GM19438 (cell line): ENCODE measurements around the gene CPN2.
A peak's percentile ranks its signal among the peaks of the same experiment; 100 is the strongest.

Experiments
- ATAC-seq: cut with Tn5 transposase; IDR thresholded peaks from one replicate; pipeline ENCODE4 v1.9.1; 2021; ENCODE audit warnings: low read depth; ENCODE audit not compliant: unreplicated experiment

The CPN2 gene

DNA sequence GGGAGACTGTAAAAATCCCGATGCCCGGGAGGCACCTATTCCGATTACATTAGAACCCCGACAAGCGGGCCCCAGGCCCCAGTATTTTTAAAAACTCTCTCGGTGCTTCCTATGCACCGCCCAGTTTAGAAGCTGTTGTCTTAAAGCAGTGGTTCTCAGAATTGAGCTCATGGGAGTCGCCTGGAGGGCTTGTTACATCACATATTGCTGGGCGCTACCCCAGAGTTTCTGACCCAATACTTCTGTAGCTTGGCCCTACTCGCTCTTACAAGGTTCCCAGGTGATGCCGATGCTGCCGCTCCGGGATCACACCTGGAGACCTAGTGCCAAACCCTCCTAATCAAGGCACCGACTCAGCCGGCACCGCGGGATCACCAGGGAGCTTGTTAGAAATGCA lies 35.2 kb downstream of the CPN2 start:
- peak; percentile 32 for ATAC-seq

DNA sequence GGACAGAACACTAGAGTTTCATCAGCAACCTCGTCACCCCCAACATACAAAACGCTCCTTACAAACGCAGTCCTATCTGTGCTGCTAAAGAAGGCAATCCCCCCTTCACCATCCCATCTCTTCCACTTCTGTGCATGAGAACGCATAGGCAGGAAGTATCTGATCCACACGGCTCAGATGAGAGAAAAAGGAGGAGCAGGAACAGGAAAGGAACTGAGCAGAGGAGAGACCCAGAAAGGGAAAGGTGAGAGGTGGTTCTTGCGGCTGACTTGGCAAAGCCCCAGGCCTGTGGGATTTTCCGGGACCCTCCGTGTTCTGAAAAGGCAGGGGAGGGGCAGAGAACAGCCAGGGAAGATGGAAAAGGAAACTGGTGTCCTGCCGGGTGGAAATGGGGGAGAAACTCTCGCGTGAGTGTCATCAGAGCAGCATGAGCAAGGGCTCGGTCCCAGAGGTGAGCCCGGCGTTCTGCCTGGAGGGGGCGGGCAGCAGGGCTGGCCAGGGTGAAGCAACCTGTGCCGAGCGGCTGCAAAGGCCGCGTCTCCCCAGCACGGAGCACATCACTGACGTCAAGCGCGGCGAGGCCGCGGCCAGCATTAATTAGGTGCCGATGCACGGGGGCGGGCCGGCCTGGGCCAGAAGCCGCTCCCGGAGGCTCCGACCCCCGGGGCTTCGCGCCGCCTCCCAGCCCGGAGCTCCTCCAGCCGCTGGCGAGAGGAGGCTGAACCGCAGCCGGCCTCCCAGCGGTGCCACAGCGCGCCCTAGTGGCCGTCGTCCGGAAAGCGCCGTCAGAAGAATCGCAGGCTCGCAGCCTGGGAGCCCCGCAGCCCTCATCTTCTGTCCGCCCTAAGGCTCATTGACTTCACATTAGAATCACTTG lies 35.8 kb downstream of the CPN2 start:
- ATAC-seq = peak; percentile 85

DNA sequence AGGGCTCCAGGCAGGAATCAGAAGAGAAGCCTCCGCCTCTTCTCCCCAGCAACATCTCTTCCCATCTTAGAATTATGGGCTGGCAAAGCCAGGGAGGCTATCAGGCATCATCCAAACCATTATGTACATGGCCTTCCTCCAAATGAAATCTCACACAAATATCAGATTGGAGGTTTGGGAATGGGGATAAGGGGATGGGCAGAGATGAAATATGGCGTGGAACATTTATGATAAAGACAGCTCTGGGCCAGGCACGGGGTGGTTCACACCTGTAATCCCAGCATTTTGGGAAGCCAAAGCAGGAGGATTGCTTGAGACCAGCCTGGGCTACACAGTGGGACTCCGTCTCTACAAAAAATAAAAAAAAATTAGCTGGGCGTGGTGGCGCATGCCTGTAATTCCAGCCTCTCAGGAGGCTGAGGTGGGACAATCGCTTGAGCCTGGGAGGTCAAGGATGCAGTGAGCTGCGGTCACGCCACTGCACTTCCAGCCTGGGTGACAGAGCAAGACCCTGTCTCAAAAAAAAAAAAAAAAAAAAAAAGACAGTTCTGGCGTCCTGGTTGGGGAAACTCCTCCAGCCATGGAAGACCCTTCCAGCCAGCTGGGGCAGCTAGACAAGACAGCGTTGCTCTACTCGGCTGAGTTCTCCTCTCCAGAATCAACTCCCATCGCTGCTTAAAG lies 36.6 kb downstream of the CPN2 start:
- no peak for ATAC-seq

DNA sequence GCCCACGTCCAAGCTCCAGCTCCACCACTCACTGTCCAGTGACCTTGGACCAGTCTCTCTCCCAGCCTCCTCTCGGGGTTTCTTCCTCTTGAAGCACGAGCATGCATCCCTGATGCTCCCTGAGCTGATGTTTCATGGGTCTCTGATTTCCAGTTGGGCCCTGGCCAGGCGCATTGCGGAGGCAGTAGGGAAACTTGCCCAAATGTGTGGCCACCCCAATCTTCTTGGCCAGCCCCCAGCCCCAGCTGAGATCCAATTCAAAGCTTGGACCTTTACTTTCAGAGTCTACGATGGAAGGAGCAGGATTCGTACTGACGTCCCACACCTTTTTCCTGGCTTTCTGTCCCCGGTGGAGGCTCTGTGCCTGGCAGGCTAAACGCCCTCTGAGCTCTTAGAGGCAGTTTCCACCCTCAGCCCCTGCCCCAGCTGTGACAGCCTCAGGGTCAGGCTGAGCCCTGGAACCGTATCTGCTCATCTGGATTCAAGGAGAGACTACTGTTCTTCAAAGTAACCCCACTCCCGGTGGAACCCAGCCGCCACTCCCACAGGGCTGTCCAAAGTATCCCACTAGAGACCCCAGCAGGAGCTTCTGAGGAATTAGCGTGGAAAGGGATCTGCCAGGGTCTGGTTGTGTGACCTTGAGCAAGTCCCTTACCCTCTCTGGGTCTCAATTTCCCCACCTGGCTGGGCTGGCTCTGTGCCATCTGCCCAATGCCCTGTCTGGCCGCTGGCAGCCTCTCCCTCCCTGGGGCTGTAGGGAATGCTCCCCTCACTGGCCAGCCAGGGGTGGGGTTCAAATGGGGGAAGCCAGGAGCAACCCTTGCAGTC lies 37.4 kb downstream of the CPN2 start:
- no peak for ATAC-seq

DNA sequence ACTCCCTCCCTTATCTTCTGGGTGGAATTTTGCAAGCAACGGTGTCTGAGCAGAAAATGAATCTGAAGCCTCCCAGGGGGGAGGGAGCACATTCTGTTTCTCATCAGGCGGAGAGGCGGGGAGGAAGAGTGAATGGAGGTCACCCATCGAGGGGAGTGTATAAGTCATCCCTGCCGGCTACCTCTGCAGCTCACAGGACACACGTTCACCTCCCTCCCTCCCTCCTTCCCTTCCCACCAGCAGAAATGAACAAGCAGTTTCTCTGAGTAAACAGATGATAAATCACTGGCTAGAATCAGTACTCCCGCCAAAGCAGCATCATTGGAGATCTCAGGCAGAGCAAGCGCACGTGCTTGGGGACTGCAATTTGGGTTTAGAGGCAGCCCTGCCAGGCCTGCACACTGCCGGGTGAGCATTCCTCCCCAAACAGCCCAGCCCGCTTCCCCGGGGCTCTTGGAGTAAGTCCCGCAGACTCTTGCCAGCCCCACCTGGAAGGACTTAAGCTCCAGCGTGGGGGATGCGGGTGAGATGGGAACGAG lies 38.3 kb downstream of the CPN2 start:
- ATAC-seq = no peak

DNA sequence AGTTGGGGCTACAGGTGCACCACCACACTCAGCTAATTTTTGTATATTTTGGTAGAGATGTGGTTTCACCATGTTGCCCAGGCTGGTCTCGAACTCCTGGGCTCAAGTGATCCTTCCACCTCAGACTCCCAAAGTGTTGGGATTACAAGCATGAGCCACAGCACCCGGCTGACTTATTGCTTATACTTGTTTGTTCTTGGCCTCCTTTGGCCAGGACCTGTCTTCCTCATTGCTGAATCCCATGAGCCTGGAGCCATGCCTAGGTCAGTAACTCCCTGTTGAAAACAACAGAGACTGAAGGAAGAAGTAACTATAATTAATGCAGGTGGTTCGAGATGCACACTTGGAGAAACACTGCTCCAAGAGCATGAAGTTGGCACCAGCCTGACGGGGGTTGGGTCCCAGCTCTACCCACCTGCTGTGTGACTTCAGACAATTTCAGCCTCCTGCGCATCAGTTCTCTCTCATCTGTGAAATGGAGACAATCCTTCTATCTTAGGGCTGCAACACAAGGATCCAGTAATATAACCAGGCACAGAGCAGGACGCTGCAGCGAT lies 38.9 kb downstream of the CPN2 start:
- ATAC-seq = no peak

DNA sequence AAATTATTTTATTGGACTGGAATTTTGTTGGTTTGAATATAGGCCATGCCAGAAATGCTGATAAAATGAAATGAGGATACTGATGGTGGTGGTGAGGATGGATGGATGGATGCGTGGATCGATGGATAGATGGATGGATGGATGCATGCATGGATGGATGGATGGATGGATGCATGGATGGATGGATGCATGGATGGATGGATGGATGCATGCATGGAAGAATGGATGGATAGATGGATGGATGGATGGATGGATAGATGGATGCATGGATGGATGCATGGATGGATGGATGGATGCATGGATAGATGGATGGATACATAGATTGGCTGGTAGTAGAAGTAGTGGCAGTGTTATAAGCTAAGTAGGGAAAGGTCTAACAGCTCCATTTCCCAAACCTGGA lies 40.1 kb downstream of the CPN2 start:
- ATAC-seq = no peak

DNA sequence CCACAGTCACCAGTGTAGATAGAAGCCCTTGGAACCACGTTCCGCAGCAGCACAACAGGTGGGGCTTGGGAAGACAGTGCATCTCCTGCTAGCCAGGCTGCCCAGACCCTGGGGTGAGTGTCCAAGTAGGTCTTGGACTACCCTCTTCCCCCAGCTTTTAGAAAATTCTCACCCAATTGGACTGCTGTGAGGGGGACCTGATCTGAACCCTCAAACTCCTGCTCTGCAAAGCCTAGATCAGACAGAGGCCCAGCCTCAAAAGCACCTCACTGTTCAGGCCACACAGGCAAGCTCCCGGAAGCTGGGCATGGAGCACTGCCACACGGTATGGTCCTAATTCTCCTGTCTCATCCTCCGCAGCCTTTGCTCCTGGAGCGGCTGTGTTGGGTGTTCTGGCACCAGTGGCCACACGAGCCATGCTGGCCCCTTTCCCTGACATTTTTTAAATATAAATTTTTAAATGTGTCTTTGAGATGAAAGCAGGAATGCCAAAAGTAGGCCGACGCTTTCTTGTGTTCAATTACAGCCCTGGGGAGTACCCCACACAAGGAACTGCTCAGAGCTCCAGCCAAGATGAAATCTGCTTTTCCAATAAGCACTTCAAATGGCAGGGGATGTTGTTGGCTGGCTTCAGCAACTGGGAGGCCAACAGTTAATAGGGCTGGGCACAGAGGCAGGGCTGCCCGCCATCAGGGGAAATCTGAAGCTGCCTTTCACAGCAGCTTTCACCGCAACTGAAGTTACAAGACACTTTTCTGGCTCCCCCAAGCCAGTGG lies 40.9 kb downstream of the CPN2 start:
- no peak for ATAC-seq

DNA sequence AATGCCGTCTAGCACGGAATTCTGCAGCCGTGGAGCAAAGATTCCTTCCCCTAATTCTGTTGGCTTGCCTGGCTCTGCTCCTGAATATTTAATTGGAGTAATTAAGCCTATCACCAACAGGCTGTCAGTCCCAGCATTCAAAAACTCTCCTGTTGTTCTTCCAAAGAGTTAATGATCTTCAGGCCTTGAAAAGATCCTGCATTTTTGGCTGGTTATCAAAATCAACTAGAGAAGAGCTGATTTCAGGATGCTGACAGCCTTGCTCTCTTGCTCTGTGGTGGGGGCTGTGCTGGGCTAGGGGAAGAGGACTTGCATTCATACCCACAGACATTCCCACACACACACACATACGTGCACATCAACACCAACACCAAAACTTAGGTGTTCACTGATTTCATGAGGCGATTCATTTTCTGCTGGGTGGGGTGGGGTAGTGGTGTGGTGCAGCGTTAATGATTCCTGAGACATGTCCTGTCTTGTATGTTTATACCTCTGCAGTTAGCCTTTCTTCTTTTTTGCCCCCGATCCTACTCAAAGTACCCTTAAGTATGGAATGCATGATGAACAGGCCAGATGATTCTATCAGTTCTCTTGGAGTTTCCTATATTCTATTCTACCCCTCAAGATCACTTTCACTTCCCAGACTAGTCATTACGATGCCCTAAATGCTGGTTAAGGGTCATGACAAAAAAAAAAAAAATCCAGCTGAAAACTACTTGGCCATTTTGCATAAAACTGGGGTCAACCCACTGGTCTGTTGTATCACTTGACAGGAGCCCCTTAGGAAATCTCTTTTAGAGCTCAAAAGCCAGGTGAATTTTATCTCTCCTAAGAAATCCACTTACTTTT lies 42.3 kb downstream of the CPN2 start:
- no peak for ATAC-seq

DNA sequence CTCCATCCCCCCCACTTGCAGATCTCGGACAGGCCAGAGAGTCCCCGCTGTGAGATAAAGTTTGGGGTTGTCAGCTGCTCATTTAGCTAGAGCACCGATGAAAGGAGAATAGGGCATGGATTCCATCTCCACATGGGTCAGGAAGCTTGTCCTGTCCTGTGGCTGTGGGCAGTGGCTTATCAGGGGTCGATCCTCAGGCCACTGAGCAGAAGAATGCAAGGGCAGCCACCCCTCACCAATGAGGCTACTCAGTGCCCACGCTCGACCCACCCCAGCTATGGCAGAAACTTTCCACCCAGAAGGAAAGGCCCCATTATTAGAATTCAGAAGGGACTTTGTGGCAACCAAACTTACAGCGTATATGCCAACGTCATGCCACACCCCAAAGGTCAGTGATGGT lies 43.3 kb downstream of the CPN2 start:
- ATAC-seq = no peak

DNA sequence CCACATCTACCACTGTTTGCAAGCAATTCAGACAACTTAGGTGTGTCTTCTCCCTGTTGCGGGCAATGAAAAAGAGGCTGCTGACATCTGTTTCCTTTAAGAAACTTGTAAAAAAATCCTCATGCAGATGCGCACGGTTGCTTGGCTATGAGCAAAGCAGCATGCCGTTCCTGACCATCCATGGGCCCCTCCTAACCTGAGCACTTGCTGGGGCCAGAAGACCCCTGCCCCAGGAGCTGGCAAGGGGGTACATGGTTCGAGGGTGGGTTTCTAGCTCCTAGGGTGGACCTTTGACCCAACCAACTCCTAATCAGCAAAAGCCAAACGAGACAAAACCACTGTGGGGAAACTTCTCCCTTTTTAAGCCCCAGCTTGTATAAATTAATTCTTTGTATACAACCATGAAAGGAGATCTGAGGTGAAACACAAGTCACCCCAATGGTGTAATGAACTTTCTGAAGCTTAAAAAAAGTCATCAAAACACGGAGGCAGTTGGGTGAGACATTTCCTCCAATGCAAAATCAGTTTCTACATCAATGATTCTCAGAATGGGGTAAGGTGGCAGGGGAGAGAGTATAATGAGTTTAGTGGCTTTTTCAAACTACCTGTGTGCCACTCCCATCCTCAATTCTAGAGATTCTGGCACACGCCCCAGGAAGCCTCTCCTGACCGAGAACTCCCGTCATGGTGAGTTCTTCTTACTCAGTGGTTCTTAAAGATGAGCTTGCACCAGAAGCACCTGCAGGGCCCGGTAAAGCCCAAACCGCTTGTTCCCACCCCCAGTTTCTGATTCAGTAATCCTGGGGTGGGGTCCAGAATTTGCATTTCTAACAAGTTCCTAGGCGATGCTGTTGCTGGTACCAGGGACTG lies 44.1 kb downstream of the CPN2 start:
- ATAC-seq = peak; percentile 53

DNA sequence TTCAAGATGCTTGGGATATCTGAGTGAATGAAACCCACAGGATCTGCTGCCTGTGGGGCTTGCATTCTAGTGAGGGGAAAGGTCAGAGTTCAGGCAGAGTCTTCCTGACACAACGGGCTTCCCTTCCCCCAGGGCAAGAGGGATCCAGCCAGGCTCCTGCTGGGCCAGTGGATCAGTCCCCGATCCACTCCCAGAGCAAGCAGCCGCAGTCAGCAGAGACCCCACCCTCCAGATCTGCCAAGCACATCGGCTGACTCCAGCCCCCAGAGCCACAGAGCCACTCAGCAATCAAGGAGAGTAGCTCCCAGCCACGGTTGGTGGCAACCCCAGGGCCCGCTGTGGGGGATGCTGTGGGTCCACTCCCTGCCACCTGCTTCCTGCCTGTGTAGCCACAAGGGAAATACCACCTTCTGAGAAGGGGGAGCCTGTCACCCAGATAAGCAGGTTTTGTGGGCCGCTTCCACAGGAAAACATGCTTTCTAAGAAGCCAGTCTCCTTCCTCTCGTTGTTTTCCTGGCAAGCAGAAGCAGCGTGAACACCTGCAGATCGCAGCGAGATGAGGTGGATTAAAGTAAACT lies 44.9 kb downstream of the CPN2 start:
- peak; percentile 38 for ATAC-seq

DNA sequence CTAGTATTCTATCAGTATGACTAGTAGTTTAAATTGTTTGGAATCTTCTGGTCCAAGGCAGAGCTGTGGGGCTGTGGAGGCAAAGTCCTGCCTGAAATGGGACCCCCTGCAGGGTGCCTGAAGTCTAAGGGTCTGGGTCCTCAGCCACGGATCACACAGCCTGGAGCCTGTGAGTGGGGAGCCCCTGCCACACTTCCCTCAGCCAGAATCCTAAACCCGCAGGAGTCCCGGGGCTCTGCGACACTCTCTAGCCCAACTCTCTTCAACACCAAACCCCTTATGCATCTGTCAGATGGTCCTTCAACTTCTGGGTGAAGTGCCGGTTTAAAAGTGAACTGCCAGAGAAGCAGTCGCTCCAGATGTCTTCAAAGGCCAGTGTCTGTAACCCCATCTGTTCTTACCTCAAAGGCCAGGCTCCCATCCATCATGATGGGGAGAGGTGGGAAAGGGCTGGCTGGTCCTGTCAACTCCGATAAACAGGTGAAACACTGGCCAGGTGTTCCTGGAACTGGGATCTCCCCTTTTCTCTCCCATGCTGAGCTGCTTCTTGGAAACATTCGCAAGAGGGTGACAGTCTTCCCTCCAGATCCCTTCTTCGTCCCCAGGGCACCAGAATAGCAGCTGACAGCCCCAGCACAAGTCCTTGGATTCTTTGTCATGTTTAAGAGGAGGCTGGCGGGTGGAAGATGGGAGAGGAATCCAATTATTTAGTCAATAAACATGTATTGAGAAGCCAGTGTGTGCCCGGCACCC lies 45.6 kb downstream of the CPN2 start:
- no peak for ATAC-seq

DNA sequence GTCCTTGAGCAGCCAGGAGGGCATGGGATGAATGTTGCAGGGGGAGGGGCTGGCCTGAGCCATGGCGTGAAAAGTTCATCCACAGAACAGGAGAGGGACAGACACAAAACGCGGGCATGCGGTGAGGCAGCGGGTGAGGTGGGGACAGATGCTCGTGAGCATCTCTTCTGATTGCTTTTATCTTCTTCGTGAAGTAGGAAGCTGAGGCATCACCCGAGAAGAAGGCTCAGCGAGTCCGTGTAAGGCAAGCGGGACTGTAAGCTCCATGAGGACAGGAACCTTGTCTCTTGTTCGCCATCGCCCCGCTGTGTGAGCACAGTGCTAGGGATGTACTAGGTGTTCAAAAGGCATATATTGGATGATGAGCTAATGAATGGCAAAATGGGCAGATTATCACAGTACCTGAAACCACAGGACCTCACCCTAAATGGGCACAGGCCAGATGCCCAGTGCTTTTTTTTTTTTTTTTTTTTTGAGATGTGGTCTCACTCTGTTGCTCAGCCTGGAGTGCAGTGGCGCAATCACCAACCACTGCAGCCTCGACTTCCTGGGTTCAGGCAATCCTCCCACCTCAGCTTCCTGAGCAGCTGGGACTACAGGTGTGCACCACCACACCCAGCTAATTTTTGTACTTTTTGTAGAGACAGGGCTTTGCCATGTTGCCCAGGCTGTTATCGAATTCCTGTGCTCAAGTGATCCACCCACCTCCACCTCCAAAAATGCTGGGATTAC lies 46.8 kb downstream of the CPN2 start:
- no peak for ATAC-seq

DNA sequence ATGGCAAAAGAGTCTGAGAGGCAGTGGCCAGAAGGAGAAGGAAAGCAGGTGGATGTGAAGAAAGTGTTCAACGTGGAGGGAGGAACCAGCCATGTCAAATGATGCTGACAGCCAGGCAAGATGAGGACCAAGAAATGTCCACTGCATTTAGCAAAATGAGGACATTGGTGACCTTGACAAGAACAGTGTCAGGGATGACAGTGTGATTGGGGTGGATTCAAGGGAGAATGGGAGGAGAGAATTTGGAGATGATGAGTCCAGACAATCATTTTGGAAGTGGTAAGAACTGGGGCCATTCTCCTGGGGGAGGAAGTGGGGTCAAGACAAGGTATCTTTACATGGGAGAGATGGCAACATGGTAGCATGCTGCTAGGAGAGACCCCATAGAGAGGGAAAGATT lies 47.4 kb downstream of the CPN2 start:
- no peak for ATAC-seq

DNA sequence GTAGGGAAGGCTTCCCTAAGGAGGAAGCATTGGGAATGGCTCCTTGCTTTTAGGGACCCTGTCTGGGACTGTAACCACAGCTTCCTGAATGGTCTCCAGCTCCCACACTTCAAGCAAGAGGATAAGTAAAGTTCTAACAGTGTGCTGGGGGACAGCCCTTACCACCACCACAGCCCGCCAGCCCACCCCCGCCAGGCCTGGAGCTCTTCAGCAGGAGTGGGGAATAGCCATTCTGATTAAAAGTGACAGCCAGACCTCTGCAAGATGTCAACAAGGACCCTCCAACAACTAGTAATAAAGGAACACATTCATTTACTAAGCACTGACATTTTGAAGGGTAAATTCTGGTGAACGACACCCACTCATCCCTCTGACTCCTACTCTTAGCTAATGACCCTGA lies 49.4 kb downstream of the CPN2 start:
- ATAC-seq = no peak
